ENCODE data around the gene LHPP.
A peak's percentile ranks its signal among the peaks of the same experiment; 100 is the strongest.

Gene LHPP

GRCh38 chr10:124595143-124595883 is 133.7 kb downstream of the LHPP start:
- no peak for DNase-seq (ENCODE audit: low spot score)

GRCh38 chr10:124596116-124596785 is 134.6 kb downstream of the LHPP start:
- DNase-seq (ENCODE audit: low spot score), result no peak

- DNase-seq (ENCODE audit: low spot score), result peak; percentile 8
Measured at GRCh38 chr10:124596962-124597845, 135.6 kb downstream of the LHPP start.

GRCh38 chr10:124597846-124598165 is 136.2 kb downstream of the LHPP start:
- no peak for DNase-seq (ENCODE audit: low spot score)

- DNase-seq (ENCODE audit: low spot score), result no peak
Measured at GRCh38 chr10:124598196-124598595, 136.6 kb downstream of the LHPP start.

GRCh38 chr10:124598773-124599587 is 137.4 kb downstream of the LHPP start:
- no peak for DNase-seq (ENCODE audit: low spot score)

GRCh38 chr10:124599588-124600050 is 138.0 kb downstream of the LHPP start:
- DNase-seq (ENCODE audit: low spot score), result no peak

- DNase-seq (ENCODE audit: low spot score), result no peak
Measured at GRCh38 chr10:124600051-124600880, 138.6 kb downstream of the LHPP start.

GRCh38 chr10:124601016-124601415 is 139.4 kb downstream of the LHPP start:
- no peak for DNase-seq (ENCODE audit: low spot score)

- DNase-seq (ENCODE audit: low spot score), result no peak
Measured at GRCh38 chr10:124601431-124602120, 140.0 kb downstream of the LHPP start.

- DNase-seq (ENCODE audit: low spot score), result no peak
Measured at GRCh38 chr10:124602121-124602561, 140.5 kb downstream of the LHPP start.

- DNase-seq (ENCODE audit: low spot score), result no peak
Measured at GRCh38 chr10:124602646-124603365, 141.2 kb downstream of the LHPP start.

GRCh38 chr10:124603376-124604213 is 142.0 kb downstream of the LHPP start:
- no peak for DNase-seq (ENCODE audit: low spot score)

- no peak for DNase-seq (ENCODE audit: low spot score)
Measured at GRCh38 chr10:124604214-124605000, 142.8 kb downstream of the LHPP start.

- no peak for DNase-seq (ENCODE audit: low spot score)
Measured at GRCh38 chr10:124605001-124605370, 143.4 kb downstream of the LHPP start.

- DNase-seq (ENCODE audit: low spot score), result no peak
Measured at GRCh38 chr10:124605481-124605855, 143.8 kb downstream of the LHPP start.

- no peak for DNase-seq (ENCODE audit: low spot score)
Measured at GRCh38 chr10:124605856-124606812, 144.5 kb downstream of the LHPP start.

All from SW480 (cell line).